GM12878 (cell line): Measurements from ENCODE around the gene COL21A1. TPM values are rescaled to one million over a fixed set of nuclear protein-coding genes. Genes with fewer than 3 reads are reported as not detected.

Source experiments
- CHD2 ChIP-seq: IDR thresholded peaks from 2 replicates; pipeline ENCODE4 v1.6.1; 2011; ENCODE audit warnings: low read depth, low read length, improper control_type of control experiment, borderline replicate concordance
- HSF1 ChIP-seq: fragments of 150-350 bp; IDR thresholded peaks from 2 replicates; pipeline ENCODE4 v1.6.1; 2014; ENCODE audit warnings: mild to moderate bottlenecking, low read depth, low read length
- IKZF1 ChIP-seq: fragments of 450-650 bp; conservative IDR thresholded peaks from 2 replicates; pipeline ENCODE4 v1.6.1; 2017; ENCODE audit warnings: antibody characterized with exemption, mild to moderate bottlenecking
- IRF3 ChIP-seq: fragments of 450-650 bp; IDR thresholded peaks from 2 replicates; pipeline ENCODE4 v1.6.1; 2014; ENCODE audit warnings: mild to moderate bottlenecking
- NFYB ChIP-seq: IDR thresholded peaks from 2 replicates; pipeline ENCODE4 v1.6.1; 2011; ENCODE audit warnings: low read depth, mild to moderate bottlenecking, low read length, improper control_type of control experiment, moderate library complexity; ENCODE audit not compliant: insufficient read depth
- PAX5 ChIP-seq: IDR thresholded peaks from 2 replicates; pipeline ENCODE4 v1.6.1; 2011; ENCODE audit warnings: low read depth, low read length, borderline replicate concordance
- SREBF1 ChIP-seq: IDR thresholded peaks from 2 replicates; pipeline ENCODE4 v1.6.1; 2012; ENCODE audit warnings: mild to moderate bottlenecking, low read length
- ZBTB11 ChIP-seq: fragments of 450-650 bp; formaldehyde crosslinking; IDR thresholded peaks from 2 replicates; pipeline ENCODE4 v1.5.0; 2022; ENCODE audit warnings: mild to moderate bottlenecking, missing genetic modification characterization
- ZNF592 ChIP-seq: fragments of 450-650 bp; IDR thresholded peaks from 2 replicates; pipeline ENCODE4 v1.6.1; 2017; ENCODE audit warnings: mild to moderate bottlenecking, moderate library complexity
- ZZZ3 ChIP-seq: IDR thresholded peaks from 2 replicates; pipeline ENCODE4 v1.6.1; 2011; ENCODE audit warnings: low read depth; ENCODE audit not compliant: control insufficient read depth, insufficient read length
- polyA plus RNA-seq, 11 experiments: library from polyadenylated mRNA; depleted of rRNA in 4 of 11; unstranded in 6 of 11; stranded (reverse) in 5 of 11; fragments of >200 nt; fragmentation: Nextera tagmentation in 4 of 11; fragmentation: Illumina TruSeq in 1 of 11; extraction: Ambion mirVana in 4 of 11; extraction: Trizol in 1 of 11; gene quantifications; 1 replicate in 1 of 11; 2 replicates in 10 of 11; pipeline versions ENCODE4 v1.2.1 to v1.2.3, GENCODE V29; 2011 to 2016; ENCODE audit warnings: inconsistent platforms in 2 of 11, missing spikeins in 2 of 11, low read depth in 1 of 11
- total RNA-seq, 4 experiments: library from RNA; depleted of rRNA in 3 of 4; stranded (reverse); fragments of >200 nt in 3 of 4; fragmentation: Illumina TruSeq in 1 of 4; extraction: Trizol in 1 of 4; gene quantifications; 2 replicates each; pipeline versions ENCODE4 v1.2.1 to v1.2.3, GENCODE V29; 2013 to 2021

Gene COL21A1
- total and polyA plus RNA-seq, 10 of the 15 experiments (the other 5 are each of a cell fraction or from before 2014, with no cell fraction given) = 0.10 TPM; not detected in 9

DNA sequence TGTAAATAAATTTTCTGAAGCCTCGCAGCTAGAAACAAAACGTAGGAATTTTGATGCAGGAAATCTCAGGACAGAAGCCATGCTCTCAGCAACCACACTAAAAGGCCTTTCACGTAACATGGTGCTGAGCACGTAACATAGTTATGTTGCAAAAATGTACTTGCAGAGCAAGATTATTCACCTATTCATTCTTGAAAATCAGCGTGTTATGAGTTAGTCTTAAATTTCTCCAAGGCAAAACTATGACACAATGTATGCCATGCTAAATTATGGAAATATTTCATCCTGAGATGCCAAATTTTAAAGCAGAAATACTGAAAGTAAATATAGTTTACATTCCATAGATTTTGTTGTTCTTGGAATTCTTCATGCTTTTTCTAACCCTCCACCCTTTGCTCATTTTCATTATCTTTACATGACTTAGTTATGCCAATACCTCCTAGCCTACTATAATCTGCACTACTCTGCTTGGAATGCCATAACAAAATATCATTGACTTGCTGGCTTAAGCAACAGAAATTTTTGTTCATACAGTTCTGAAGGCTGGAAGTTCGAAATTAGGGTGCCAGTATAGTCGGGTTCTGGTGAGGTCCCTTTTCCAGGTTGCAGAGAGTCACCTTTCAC, 192.2 kb downstream of the COL21A1 start (continued):
- no peak for TF ChIP-seq ZNF592
- no peak for TF ChIP-seq ZBTB11
- TF ChIP-seq NFYB = no peak
- TF ChIP-seq HSF1 = no peak
- TF ChIP-seq ZZZ3 = no peak
- TF ChIP-seq CHD2 = no peak
- TF ChIP-seq IKZF1 = no peak
- TF ChIP-seq SREBF1 = no peak
- TF ChIP-seq PAX5 = no peak
- no peak for TF ChIP-seq IRF3
